Lung (tissue), 12 donors: ENCODE results near the gene SLC4A3. TPM values are rescaled to one million over a fixed set of nuclear protein-coding genes. Genes with fewer than 3 reads are reported as not detected.

ENCODE experiments used
- ATAC-seq: fragments of 200-7000 bp; cut with Tn5 transposase; one replicate; pipeline ENCODE4 v1.9.1; 2020; ENCODE audit warnings: moderate number of reproducible peaks; ENCODE audit not compliant: insufficient read depth, low FRiP score
- DNase-seq, 3 donors: peaks; one replicate each; pipeline ENCODE4 v3.0.0-alpha.2; 2013 to 2017
- H3K27ac ChIP-seq, 2 donors: one replicate each; pipeline ENCODE4 v1.5.1; 2013; ENCODE audit warnings: mild to moderate bottlenecking in 2 of 2, moderate library complexity in 2 of 2, control low read depth in 1 of 2, inconsistent platforms in 1 of 2, low read depth in 1 of 2, low read length in 1 of 2
- H3K27me3 ChIP-seq, 3 donors: one replicate each; pipeline ENCODE4 v1.5.1; 2013; ENCODE audit warnings: low read length in 2 of 3; ENCODE audit not compliant: control insufficient read depth in 3 of 3, insufficient read depth in 3 of 3
- H3K36me3 ChIP-seq, 4 donors: one replicate each; pipeline ENCODE4 v1.5.1; 2013; ENCODE audit warnings: low read length in 4 of 4, mild to moderate bottlenecking in 1 of 4, moderate library complexity in 1 of 4; ENCODE audit not compliant: control insufficient read depth in 4 of 4, insufficient read depth in 4 of 4
- H3K4me1 ChIP-seq, 5 donors: one replicate each; pipeline ENCODE4 v1.5.1; 2013; ENCODE audit warnings: low read length in 5 of 5, mild to moderate bottlenecking in 2 of 5, moderate library complexity in 1 of 5; ENCODE audit not compliant: control insufficient read depth in 5 of 5, insufficient read depth in 5 of 5
- H3K4me3 ChIP-seq: one replicate; pipeline ENCODE4 v1.5.1; 2013; ENCODE audit warnings: mild to moderate bottlenecking, control low read depth, moderate library complexity
- H3K9ac ChIP-seq, 2 donors: one replicate each; pipeline ENCODE4 v1.5.1; 2013; ENCODE audit warnings: low read length in 2 of 2, control low read depth in 1 of 2; ENCODE audit not compliant: insufficient read depth in 1 of 2
- H3K9me3 ChIP-seq, 4 donors: one replicate each; pipeline ENCODE4 v1.5.1; 2013; ENCODE audit warnings: low read length in 3 of 4, mild to moderate bottlenecking in 1 of 4, moderate library complexity in 1 of 4; ENCODE audit not compliant: control insufficient read depth in 4 of 4, insufficient read depth in 3 of 4
- CTCF ChIP-seq: IDR thresholded peaks from 2 replicates; pipeline ENCODE4 v1.5.1; 2012; ENCODE audit warnings: mild to moderate bottlenecking; ENCODE audit errors: control extremely low read depth, extremely low read depth
- WGBS, 2 donors: extraction: QIAGEN DNeasy Blood & Tissue Kit; methylation state at CpG; one replicate each; pipeline ENCODE4 v1.1.7; 2013; 5-methylcytosine and 5-hydroxymethylcytosine counted together
- polyA plus RNA-seq, 2 donors: library from polyadenylated mRNA; stranded (reverse); fragments of 200-250 nt; gene quantifications; one replicate each; pipeline ENCODE4 v1.2.1, GENCODE V29; 2013
- total RNA-seq, 2 donors: library from RNA; depleted of rRNA in 1 of 2; stranded (reverse); fragments of >200 nt in 1 of 2; gene quantifications; one replicate each; pipeline ENCODE4 v1.2.1, GENCODE V29; 2014 to 2021
- donor health status: control.
- donor health status: control.
- donor health status: Bipolar disorder and iron deficiency.
- donor health status: healthy.
- donor health status: DM: yes; HTN: yes; CAD: no.

SLC4A3 gene
- total and polyA plus RNA-seq, 4 donors = 0.59 to 3.2 (median 1.2) TPM

DNA sequence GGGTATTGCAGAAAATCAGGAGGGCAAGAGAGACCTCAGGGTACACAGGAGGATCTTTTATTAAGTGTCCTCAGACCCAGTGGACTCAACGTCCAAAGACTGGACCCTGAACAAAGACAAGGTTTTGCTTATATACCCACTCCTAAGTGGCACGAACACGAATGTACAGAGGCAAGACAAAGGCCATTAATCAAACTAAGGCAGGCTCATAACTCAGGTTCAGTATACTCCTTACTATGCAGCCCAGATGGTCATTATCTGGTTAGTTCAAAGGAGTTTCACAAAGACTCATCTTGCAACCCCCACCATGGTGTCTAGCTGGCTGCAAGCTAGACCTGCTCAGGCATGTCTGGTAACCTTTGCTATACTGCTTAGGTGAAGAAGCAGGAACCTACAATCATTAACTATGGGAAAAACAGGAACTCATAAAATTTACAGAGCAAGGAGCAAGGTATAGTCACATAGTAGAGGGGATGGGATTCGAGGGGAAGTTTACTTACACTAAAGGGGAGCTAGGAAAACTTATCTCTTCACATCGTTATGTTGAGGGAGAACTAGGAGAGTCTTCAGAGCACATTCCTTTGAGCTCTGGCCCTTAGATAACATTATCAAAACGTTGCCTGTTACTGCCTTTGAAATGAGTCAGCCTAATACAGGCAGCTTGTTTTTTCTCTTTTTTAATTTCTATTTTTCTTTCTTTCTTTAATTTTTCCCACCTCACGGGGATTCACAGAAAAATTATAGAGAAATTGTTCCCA is 33.9 kb downstream of the SLC4A3 start:
- Histone ChIP-seq H3K27ac (no peak overlapping the region), H3K36me3 (no peaks in the 10 kb centered on the region), H3K4me3 (no peak overlapping the region), H3K27me3 (peaks cover 0 to 4% (median 0%) of the 10 kb centered on the region in 3 donors), H3K4me1 (peaks cover 0 to 6% (median 0%) of the 10 kb centered on the region in 5 donors), H3K9me3 (peaks cover 0 to 11% (median 1%) of the 10 kb centered on the region in 4 donors), H3K9ac (no peak overlapping the region)
- ATAC-seq = no peak
- no peak for DNase-seq
- 56 to 74% methylated on average over 7 of the region's 7 CpGs for WGBS, 2 donors
- no peak for TF ChIP-seq CTCF

GRCh38 chr2:219661955-219662395 is 34.5 kb downstream of the SLC4A3 start:
- no peak overlapping the region for H3K27ac ChIP-seq
- peaks cover 0 to 11% (median 1%) of the 10 kb centered on the region in 4 donors for H3K9me3 ChIP-seq
- ATAC-seq = no peak
- no peak overlapping the region for H3K9ac ChIP-seq
- peaks cover 0 to 6% (median 0%) of the 10 kb centered on the region in 5 donors for H3K4me1 ChIP-seq
- no peak for DNase-seq
- peaks cover 0 to 2% (median 0%) of the 10 kb centered on the region in 3 donors for H3K27me3 ChIP-seq
- H3K36me3 ChIP-seq = no peaks in the 10 kb centered on the region
- TF ChIP-seq CTCF = no peak
- no peak overlapping the region for H3K4me3 ChIP-seq
- WGBS, 2 donors = 84 to 90% methylated on average over 1 of the region's 1 CpG

DNA sequence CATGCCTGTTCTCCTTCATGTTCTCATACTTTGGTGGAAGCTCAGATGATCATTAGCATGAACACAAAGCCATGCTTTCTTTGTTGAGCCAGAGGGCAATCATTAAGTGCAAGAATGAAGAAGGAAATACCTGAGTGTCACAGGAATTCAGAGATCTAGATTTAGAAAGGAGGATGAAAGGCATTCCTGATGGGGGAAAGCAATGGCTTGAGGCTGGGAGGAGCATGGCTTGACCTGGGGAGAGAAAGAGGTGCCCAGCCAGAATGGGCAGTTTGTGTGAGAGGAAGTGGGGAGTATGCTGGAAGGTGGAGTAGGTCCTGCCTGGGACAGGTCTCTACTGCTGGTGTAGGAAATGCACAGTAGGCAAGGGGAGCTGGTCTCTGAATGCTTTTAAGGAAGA is 35.1 kb downstream of the SLC4A3 start:
- Histone ChIP-seq H3K27me3 (peaks cover 0 to 2% (median 0%) of the 10 kb centered on the region in 3 donors), H3K4me1 (peaks cover 0 to 6% (median 0%) of the 10 kb centered on the region in 5 donors), H3K4me3 (no peak overlapping the region), H3K9me3 (peaks cover 0 to 11% (median 1%) of the 10 kb centered on the region in 4 donors), H3K9ac (no peak overlapping the region), H3K36me3 (no peaks in the 10 kb centered on the region), H3K27ac (no peak overlapping the region)
- TF ChIP-seq CTCF = no peak
- ATAC-seq (no peak), DNase-seq (no peak)
